Measurements from ENCODE around the gene CCL1. TPM values are rescaled to one million over a fixed set of nuclear protein-coding genes. Genes with fewer than 3 reads are reported as not detected.

The CCL1 gene
- total RNA-seq, 1 donor from 2014 or later, result not detected

DNA sequence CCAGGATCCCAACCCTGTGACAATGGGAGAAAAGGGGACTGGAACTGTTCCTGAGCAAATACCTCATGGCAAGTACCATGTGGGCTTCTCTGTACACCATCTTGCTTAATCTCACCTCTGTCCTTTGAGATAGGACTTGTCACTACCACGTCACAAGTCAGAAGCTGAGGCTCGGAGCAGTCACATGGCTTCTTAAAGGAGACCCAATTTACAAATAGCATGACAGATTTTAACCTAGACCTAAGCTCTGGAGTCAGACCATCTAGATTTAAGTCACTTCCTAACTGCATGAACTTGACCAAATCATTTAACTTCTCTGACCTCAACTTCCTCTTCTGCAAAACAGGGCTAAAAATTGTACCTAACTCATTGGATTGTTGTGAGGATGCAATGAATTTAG is 36.0 kb upstream of the CCL1 start:
- no peaks in the 10 kb centered on the region for H3K36me3 ChIP-seq
- no peak overlapping the region for H3K27ac ChIP-seq
- TF ChIP-seq POLR2A (IDR thresholded peaks at IDR 0.05) (no peak), POLR2AphosphoS5 (IDR thresholded peaks at IDR 0.05; ENCODE audit: insufficient read depth in 1 of 2, low read depth in 1 of 2) (no peak)
- TF ChIP-seq, protein P1, sequence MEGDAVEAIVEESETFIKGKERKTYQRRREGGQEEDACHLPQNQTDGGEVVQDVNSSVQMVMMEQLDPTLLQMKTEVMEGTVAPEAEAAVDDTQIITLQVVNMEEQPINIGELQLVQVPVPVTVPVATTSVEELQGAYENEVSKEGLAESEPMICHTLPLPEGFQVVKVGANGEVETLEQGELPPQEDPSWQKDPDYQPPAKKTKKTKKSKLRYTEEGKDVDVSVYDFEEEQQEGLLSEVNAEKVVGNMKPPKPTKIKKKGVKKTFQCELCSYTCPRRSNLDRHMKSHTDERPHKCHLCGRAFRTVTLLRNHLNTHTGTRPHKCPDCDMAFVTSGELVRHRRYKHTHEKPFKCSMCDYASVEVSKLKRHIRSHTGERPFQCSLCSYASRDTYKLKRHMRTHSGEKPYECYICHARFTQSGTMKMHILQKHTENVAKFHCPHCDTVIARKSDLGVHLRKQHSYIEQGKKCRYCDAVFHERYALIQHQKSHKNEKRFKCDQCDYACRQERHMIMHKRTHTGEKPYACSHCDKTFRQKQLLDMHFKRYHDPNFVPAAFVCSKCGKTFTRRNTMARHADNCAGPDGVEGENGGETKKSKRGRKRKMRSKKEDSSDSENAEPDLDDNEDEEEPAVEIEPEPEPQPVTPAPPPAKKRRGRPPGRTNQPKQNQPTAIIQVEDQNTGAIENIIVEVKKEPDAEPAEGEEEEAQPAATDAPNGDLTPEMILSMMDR (IDR thresholded peaks at IDR 0.05), result no peak
- no peaks in the 10 kb centered on the region for H3K9me3 ChIP-seq
- no peaks in the 10 kb centered on the region for H3K27me3 ChIP-seq
- no peak overlapping the region for H3K4me3 ChIP-seq
- no peak for DNase-seq (ENCODE audit: extremely low spot score in 2 of 2)
- no peaks in the 10 kb centered on the region for H3K4me1 ChIP-seq
- intact Hi-C loops (cut with DNase I), result no loop called here

DNA sequence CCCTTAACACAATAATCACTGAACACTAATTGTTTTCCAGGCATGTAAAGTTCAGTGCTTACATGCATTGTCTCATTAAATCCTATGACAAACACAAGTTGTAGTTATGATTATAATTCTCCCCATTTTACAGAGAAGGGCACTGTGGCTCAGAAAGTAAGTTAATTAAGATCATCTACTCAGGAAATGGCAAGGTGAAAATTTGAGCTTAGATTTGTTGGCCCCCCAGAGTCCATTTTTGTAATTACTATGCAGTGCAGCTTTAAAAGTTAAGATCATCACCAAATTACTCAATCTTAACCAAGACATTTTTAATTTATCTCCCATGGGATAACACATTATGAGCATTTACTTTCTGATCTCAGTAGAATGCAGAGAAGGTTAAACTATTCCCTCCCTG is 34.2 kb upstream of the CCL1 start:
- Histone ChIP-seq H3K4me1 (no peaks in the 10 kb centered on the region), H3K9me3 (no peaks in the 10 kb centered on the region), H3K4me3 (no peak overlapping the region), H3K27me3 (no peaks in the 10 kb centered on the region), H3K27ac (no peak overlapping the region), H3K36me3 (no peaks in the 10 kb centered on the region)
- no peak for DNase-seq (ENCODE audit: extremely low spot score in 2 of 2)
- TF ChIP-seq, protein P1 (IDR thresholded peaks at IDR 0.05), result no peak
- no peak for TF ChIP-seq POLR2AphosphoS5 (IDR thresholded peaks at IDR 0.05; ENCODE audit: insufficient read depth in 1 of 2, low read depth in 1 of 2)
- TF ChIP-seq POLR2A (IDR thresholded peaks at IDR 0.05), result no peak
- intact Hi-C loops (cut with DNase I), result no loop called here

DNA sequence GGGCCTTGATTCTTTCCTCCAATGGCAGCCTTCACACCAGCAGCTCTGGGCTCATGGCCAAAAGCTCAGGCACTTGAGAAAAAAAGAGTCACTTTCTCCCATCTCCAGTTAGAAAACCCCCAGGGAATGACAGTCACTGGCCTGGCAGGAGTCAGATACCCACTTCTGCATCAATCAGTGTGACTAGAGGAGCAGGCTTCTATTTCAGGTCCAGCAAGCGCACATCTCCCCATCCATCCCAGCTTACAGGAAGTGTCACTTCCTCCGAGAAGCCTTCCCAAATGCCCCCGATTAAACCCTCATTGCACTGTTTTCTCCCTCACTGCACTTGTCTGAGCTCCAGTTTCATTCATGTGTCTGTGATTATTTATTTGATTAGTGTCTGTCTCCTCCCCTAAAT is 30.4 kb upstream of the CCL1 start:
- DNase-seq (ENCODE audit: extremely low spot score in 2 of 2), result no peak
- intact Hi-C loops (cut with DNase I), result no loop called here

DNA sequence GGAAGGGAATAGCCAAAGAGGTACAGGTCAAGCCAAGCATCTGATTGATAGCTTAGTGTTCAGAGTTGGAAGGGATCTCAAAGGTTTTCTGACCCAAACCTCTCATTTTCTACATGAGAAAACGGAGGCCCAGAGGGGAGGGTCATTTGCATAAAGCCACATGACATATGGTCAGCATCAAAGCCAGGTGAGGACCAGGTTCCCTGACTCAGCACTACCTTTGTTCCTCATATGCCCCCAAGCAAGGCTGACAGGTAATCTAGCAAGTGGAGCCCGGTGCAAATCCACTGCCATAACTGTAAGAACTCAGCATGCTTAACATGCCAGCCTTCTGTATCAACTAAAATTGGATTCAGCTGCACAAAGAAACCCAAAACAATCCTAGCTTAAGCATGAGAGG is 28.2 kb upstream of the CCL1 start:
- intact Hi-C loops (cut with DNase I), result no loop called here
- no peaks in the 10 kb centered on the region for H3K4me1 ChIP-seq
- no peak overlapping the region for H3K4me3 ChIP-seq
- no peaks in the 10 kb centered on the region for H3K27me3 ChIP-seq
- DNase-seq (ENCODE audit: extremely low spot score in 2 of 2), result no peak
- H3K27ac ChIP-seq, result no peak overlapping the region
- no peaks in the 10 kb centered on the region for H3K36me3 ChIP-seq
- no peaks in the 10 kb centered on the region for H3K9me3 ChIP-seq
- TF ChIP-seq POLR2A (IDR thresholded peaks at IDR 0.05), result no peak
- TF ChIP-seq, protein P1 (IDR thresholded peaks at IDR 0.05), result no peak
- TF ChIP-seq POLR2AphosphoS5 (IDR thresholded peaks at IDR 0.05; ENCODE audit: insufficient read depth in 1 of 2, low read depth in 1 of 2), result no peak

More for the DNA sequence above, 30.4 kb upstream of the CCL1 start:
- Histone ChIP-seq H3K27me3 (no peaks in the 10 kb centered on the region), H3K36me3 (no peaks in the 10 kb centered on the region), H3K27ac (no peak overlapping the region), H3K4me1 (no peaks in the 10 kb centered on the region), H3K4me3 (no peak overlapping the region), H3K9me3 (no peaks in the 10 kb centered on the region)
- no peak for TF ChIP-seq POLR2A (IDR thresholded peaks at IDR 0.05)
- no peak for TF ChIP-seq POLR2AphosphoS5 (IDR thresholded peaks at IDR 0.05; ENCODE audit: insufficient read depth in 1 of 2, low read depth in 1 of 2)
- TF ChIP-seq, protein P1 (IDR thresholded peaks at IDR 0.05), result no peak

DNA sequence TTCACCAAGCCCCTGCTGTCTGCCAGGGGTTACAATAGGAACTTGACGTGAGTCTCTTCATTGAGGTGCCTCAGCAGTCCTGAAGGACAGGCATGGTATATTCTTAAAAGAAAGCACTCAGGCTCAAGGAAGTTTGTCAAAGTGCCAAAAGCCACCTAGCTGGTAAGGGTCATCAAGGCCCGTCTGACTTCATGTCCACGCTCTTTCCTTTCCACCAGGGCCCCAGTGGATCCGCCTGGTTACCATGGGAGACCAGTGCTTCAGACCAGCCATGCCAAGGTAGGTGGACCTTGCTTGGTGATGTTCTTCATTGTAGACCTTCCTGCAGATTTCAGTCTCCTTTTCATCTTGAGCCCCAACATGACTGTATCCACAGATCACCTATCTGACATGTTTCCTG is 27.6 kb upstream of the CCL1 start:
- Histone ChIP-seq H3K9me3 (no peaks in the 10 kb centered on the region), H3K36me3 (no peaks in the 10 kb centered on the region), H3K27ac (no peak overlapping the region), H3K4me3 (no peak overlapping the region), H3K4me1 (no peaks in the 10 kb centered on the region), H3K27me3 (no peaks in the 10 kb centered on the region)
- no peak for DNase-seq (ENCODE audit: extremely low spot score in 2 of 2)
- intact Hi-C loops (cut with DNase I), result no loop called here
- TF ChIP-seq, protein P1 (IDR thresholded peaks at IDR 0.05), result no peak
- TF ChIP-seq POLR2A (IDR thresholded peaks at IDR 0.05) (no peak), POLR2AphosphoS5 (IDR thresholded peaks at IDR 0.05; ENCODE audit: insufficient read depth in 1 of 2, low read depth in 1 of 2) (no peak)
